Neural progenitor cell (in vitro differentiated cells): ENCODE measurements around the gene PDGFC. TPM values are rescaled to one million over a fixed set of nuclear protein-coding genes. Genes with fewer than 3 reads are reported as not detected.

Experiments used
- DNase-seq: peaks from one replicate; pipeline ENCODE4 v3.0.0-alpha.2; 2016; ENCODE audit warnings: low spot score
- H2AFZ ChIP-seq: fragments of 200-600 bp; sonication (generic); replicated peaks from 2 replicates; pipeline ENCODE4 v1.6.1; 2016; ENCODE audit warnings: antibody characterized with exemption
- H3F3A ChIP-seq: fragments of 200-600 bp; sonication (generic); 2 replicates; pipeline ENCODE4 v1.6.1; 2016; ENCODE audit warnings: antibody characterized with exemption, low read depth
- H3K27ac ChIP-seq: fragments of 200-600 bp; sonication (generic); 2 replicates; pipeline ENCODE4 v1.5.1; 2016; ENCODE audit warnings: mild to moderate bottlenecking
- H3K27me3 ChIP-seq: fragments of 200-600 bp; sonication (generic); 2 replicates; pipeline ENCODE4 v1.6.1; 2016; ENCODE audit warnings: mild to moderate bottlenecking, moderate library complexity
- H3K36me3 ChIP-seq: fragments of 200-600 bp; sonication (generic); 2 replicates; pipeline ENCODE4 v1.5.1; 2016
- H3K4me1 ChIP-seq: fragments of 200-600 bp; sonication (generic); 2 replicates; pipeline ENCODE4 v1.6.1; 2016; ENCODE audit warnings: mixed run types
- H3K4me2 ChIP-seq: fragments of 200-600 bp; sonication (generic); 2 replicates; pipeline ENCODE4 v1.6.1; 2016
- H3K4me3 ChIP-seq: fragments of 200-600 bp; sonication (generic); 2 replicates; pipeline ENCODE4 v1.5.1; 2016
- H3K79me2 ChIP-seq: fragments of 200-600 bp; sonication (generic); 2 replicates; pipeline ENCODE4 v1.6.1; 2016; ENCODE audit warnings: low read depth
- H3K9ac ChIP-seq: fragments of 200-600 bp; sonication (generic); 2 replicates; pipeline ENCODE4 v1.6.1; 2016
- H3K9me3 ChIP-seq: fragments of 200-600 bp; sonication (generic); 2 replicates; pipeline ENCODE4 v1.5.1; 2016; ENCODE audit warnings: low read depth
- H4K20me1 ChIP-seq: fragments of 200-600 bp; sonication (generic); 2 replicates; pipeline ENCODE4 v1.6.1; 2016; ENCODE audit warnings: low read depth
- H3K27ac Mint-ChIP-seq: 3 replicates; pipeline ENCODE4 v1.8.0; 2021; ENCODE audit warnings: mixed read lengths
- H3K27me3 Mint-ChIP-seq: 2 replicates; pipeline ENCODE4 v1.8.0; 2022; ENCODE audit warnings: low read depth, mild to moderate bottlenecking, inconsistent platforms, moderate library complexity, mixed read lengths; ENCODE audit not compliant: insufficient read depth
- H3K36me3 Mint-ChIP-seq: 3 replicates; pipeline ENCODE4 v1.8.0; 2021; ENCODE audit warnings: mixed read lengths
- H3K4me1 Mint-ChIP-seq: 3 replicates; pipeline ENCODE4 v1.8.0; 2021; ENCODE audit warnings: mixed read lengths
- H3K4me3 Mint-ChIP-seq: 3 replicates; pipeline ENCODE4 v1.8.0; 2021; ENCODE audit warnings: mild to moderate bottlenecking, moderate library complexity, mixed read lengths
- H3K9me3 Mint-ChIP-seq: 3 replicates; pipeline ENCODE4 v1.8.0; 2020; ENCODE audit warnings: mixed read lengths
- CTCF ChIP-seq: fragments of 200-600 bp; sonication (generic); IDR thresholded peaks from 2 replicates; pipeline ENCODE4 v1.5.1; 2017; ENCODE audit warnings: antibody characterized with exemption, mild to moderate bottlenecking
- EZH2 ChIP-seq: fragments of 200-600 bp; sonication (generic); IDR thresholded peaks from 2 replicates; pipeline ENCODE4 v1.6.1; 2017; ENCODE audit warnings: antibody characterized with exemption, mild to moderate bottlenecking, moderate library complexity
- EZH2phosphoT487 ChIP-seq: fragments of 200-600 bp; sonication (generic); IDR thresholded peaks from 2 replicates; pipeline ENCODE4 v1.6.1; 2017; ENCODE audit warnings: antibody characterized with exemption
- total RNA-seq: library from RNA; depleted of rRNA; stranded (reverse); fragments of >200 nt; gene quantifications from 2 replicates; pipeline ENCODE4 v1.2.3, GENCODE V29; 2015; ENCODE audit warnings: low replicate concordance

The PDGFC gene
- total RNA-seq, 1 donor from 2014 or later, result 4.7 TPM

- TF ChIP-seq EZH2phosphoT487 (no peak), EZH2 (no peak), CTCF (no peak)
- Histone ChIP-seq H2AFZ (no peak overlapping the region), H3K27me3 (peaks cover 20% of the 10 kb centered on the region), H3K79me2 (no peaks in the 10 kb centered on the region), H3K9me3 (no peaks in the 10 kb centered on the region), H4K20me1 (peaks cover 8% of the 10 kb centered on the region), H3K36me3 (no peaks in the 10 kb centered on the region), H3K9ac (no peak overlapping the region), H3K4me3 (no peak overlapping the region), H3K4me2 (no peak overlapping the region), H3F3A (peaks cover 13% of the 10 kb centered on the region), H3K4me1 (peaks cover 8% of the 10 kb centered on the region), H3K27ac (no peak overlapping the region)
- Mint-ChIP-seq H3K4me1 (peaks cover 36% of the 10 kb centered on the region), H3K36me3 (peaks cover 6% of the 10 kb centered on the region), H3K9me3 (peaks cover 7% of the 10 kb centered on the region), H3K4me3 (no peak overlapping the region), H3K27ac (no peak overlapping the region), H3K27me3 (peaks cover 2% of the 10 kb centered on the region)
- no peak for DNase-seq
These were observed 4.8 kb downstream of the PDGFC start for GRCh38 chr4:156966836-156967235.

- no peaks in the 10 kb centered on the region for H3K27me3 Mint-ChIP-seq
- Histone ChIP-seq H3K36me3 (no peaks in the 10 kb centered on the region), H3K9ac (no peak overlapping the region), H3K4me3 (no peak overlapping the region), H3F3A (no peaks in the 10 kb centered on the region), H3K27ac (no peak overlapping the region), H3K27me3 (no peaks in the 10 kb centered on the region), H4K20me1 (no peaks in the 10 kb centered on the region), H3K4me1 (no peaks in the 10 kb centered on the region), H3K4me2 (no peak overlapping the region), H3K79me2 (no peaks in the 10 kb centered on the region), H3K9me3 (no peaks in the 10 kb centered on the region), H2AFZ (no peak overlapping the region)
- no peak overlapping the region for H3K27ac Mint-ChIP-seq
- peaks cover 7% of the 10 kb centered on the region for H3K9me3 Mint-ChIP-seq
- DNase-seq, result no peak
- peaks cover 36% of the 10 kb centered on the region for H3K4me1 Mint-ChIP-seq
- peaks cover 6% of the 10 kb centered on the region for H3K36me3 Mint-ChIP-seq
- H3K4me3 Mint-ChIP-seq, result no peak overlapping the region
- TF ChIP-seq EZH2phosphoT487 (no peak), CTCF (no peak), EZH2 (no peak)
These were observed 8.2 kb downstream of the PDGFC start for GRCh38 chr4:156963419-156963818.

- no peak for TF ChIP-seq CTCF
- TF ChIP-seq EZH2, result no peak
- peaks cover 5% of the 10 kb centered on the region for H3K9me3 Mint-ChIP-seq
- H3K36me3 Mint-ChIP-seq, result peaks cover 6% of the 10 kb centered on the region
- H3K4me1 Mint-ChIP-seq, result peaks cover 33% of the 10 kb centered on the region
- Histone ChIP-seq H4K20me1 (no peaks in the 10 kb centered on the region), H3K79me2 (no peaks in the 10 kb centered on the region), H3K4me1 (no peaks in the 10 kb centered on the region), H3K9me3 (no peaks in the 10 kb centered on the region), H3K4me2 (no peak overlapping the region), H3K36me3 (no peaks in the 10 kb centered on the region), H3K4me3 (no peak overlapping the region), H3F3A (no peaks in the 10 kb centered on the region), H3K27me3 (no peaks in the 10 kb centered on the region), H2AFZ (no peak overlapping the region), H3K9ac (no peak overlapping the region), H3K27ac (no peak overlapping the region)
- DNase-seq, result no peak
- H3K27ac Mint-ChIP-seq, result peak overlapping the region; percentile 11
- no peaks in the 10 kb centered on the region for H3K27me3 Mint-ChIP-seq
- no peak overlapping the region for H3K4me3 Mint-ChIP-seq
These were observed 9.0 kb downstream of the PDGFC start for GRCh38 chr4:156962528-156962974.

GRCh38 chr4:156962058-156962358 lies 9.6 kb downstream of the PDGFC start:
- Mint-ChIP-seq H3K36me3 (peaks cover 8% of the 10 kb centered on the region), H3K4me1 (peaks cover 29% of the 10 kb centered on the region), H3K27ac (peak overlapping the region; percentile 11), H3K27me3 (no peaks in the 10 kb centered on the region), H3K4me3 (no peak overlapping the region), H3K9me3 (no peaks in the 10 kb centered on the region)
- no peaks in the 10 kb centered on the region for H3K9me3 ChIP-seq
- no peak overlapping the region for H2AFZ ChIP-seq
- no peak overlapping the region for H3K9ac ChIP-seq
- no peak overlapping the region for H3K4me2 ChIP-seq
- no peak overlapping the region for H3K27ac ChIP-seq
- no peaks in the 10 kb centered on the region for H3K4me1 ChIP-seq
- no peaks in the 10 kb centered on the region for H3K36me3 ChIP-seq
- TF ChIP-seq EZH2phosphoT487 (no peak), EZH2 (no peak), CTCF (no peak)
- H3F3A ChIP-seq, result no peaks in the 10 kb centered on the region
- no peaks in the 10 kb centered on the region for H3K27me3 ChIP-seq
- no peaks in the 10 kb centered on the region for H3K79me2 ChIP-seq
- H3K4me3 ChIP-seq, result no peak overlapping the region
- no peak for DNase-seq
- no peaks in the 10 kb centered on the region for H4K20me1 ChIP-seq
